CD4-positive, alpha-beta memory T cell (primary cell): ENCODE measurements around the gene CMTM6. TPM values are rescaled to one million over a fixed set of nuclear protein-coding genes. Genes with fewer than 3 reads are reported as not detected.
"Not testable (repeated sequence)": the region's sequence is repeated elsewhere in the genome, so short reads cannot be mapped to it uniquely, and the experiment has no call there.

ENCODE experiments used
- CTCF ChIA-PET: fragments of 350-600 bp; sonication (Branson Sonifier 250); formaldehyde crosslinking; loops from one replicate; lab custom pipeline; 2021; ENCODE audit warnings: inconsistent platforms; ENCODE audit not compliant: partially characterized antibody; lab: Charles Lee
- POLR2A ChIA-PET: fragments of 350-600 bp; sonication (Branson Sonifier 250); formaldehyde crosslinking; loops from one replicate; lab custom pipeline; 2021; ENCODE audit not compliant: partially characterized antibody; lab: Charles Lee
- DNase-seq, 5 donors: peaks; one replicate each; pipeline versions ENCODE4 v3.0.0 to v3.0.0-alpha.2; 2020 to 2022; ENCODE audit warnings: mixed read lengths in 1 of 5
- H3K27ac ChIP-seq: one replicate; pipeline ENCODE4 v1.7.0; 2013; ENCODE audit warnings: low read depth, low read length
- H3K27me3 ChIP-seq: 2 replicates; pipeline ENCODE4 v1.7.0; 2013; ENCODE audit warnings: mild to moderate bottlenecking, low read length, moderate library complexity; ENCODE audit not compliant: insufficient read depth
- H3K36me3 ChIP-seq: 2 replicates; pipeline ENCODE4 v1.7.0; 2013; ENCODE audit warnings: mild to moderate bottlenecking, low read length, moderate library complexity; ENCODE audit not compliant: insufficient read depth
- H3K4me1 ChIP-seq: 2 replicates; pipeline ENCODE4 v1.7.0; 2013; ENCODE audit warnings: mild to moderate bottlenecking, low read length, moderate library complexity; ENCODE audit not compliant: insufficient read depth
- H3K4me3 ChIP-seq, 2 donors: one replicate each; pipeline ENCODE4 v1.7.0; 2013; ENCODE audit warnings: low read length in 2 of 2, mild to moderate bottlenecking in 1 of 2
- H3K9me3 ChIP-seq, 2 donors: one replicate each; pipeline ENCODE4 v1.7.0; 2013; ENCODE audit warnings: low read length in 2 of 2, control low read depth in 1 of 2; ENCODE audit not compliant: control insufficient read depth in 1 of 2
- H3K27ac Mint-ChIP-seq, 7 donors: one replicate each; pipeline ENCODE4 v1.8.0; 2020 to 2021; ENCODE audit warnings: mixed read lengths in 7 of 7, mild to moderate bottlenecking in 6 of 7, inconsistent platforms in 3 of 7, moderate library complexity in 3 of 7
- H3K27me3 Mint-ChIP-seq, 2 donors: one replicate each; pipeline ENCODE4 v1.8.0; 2020 to 2021; ENCODE audit warnings: mixed read lengths in 2 of 2
- H3K36me3 Mint-ChIP-seq, 2 donors: one replicate each; pipeline ENCODE4 v1.8.0; 2020 to 2021; ENCODE audit warnings: mixed read lengths in 2 of 2, inconsistent platforms in 1 of 2, mild to moderate bottlenecking in 1 of 2
- H3K4me1 Mint-ChIP-seq, 4 donors: one replicate each; pipeline ENCODE4 v1.8.0; 2020 to 2021; ENCODE audit warnings: mixed read lengths in 4 of 4, mild to moderate bottlenecking in 1 of 4
- H3K4me3 Mint-ChIP-seq, 8 donors: one replicate each; pipeline ENCODE4 v1.8.0; 2020 to 2021; ENCODE audit warnings: mixed read lengths in 8 of 8, mild to moderate bottlenecking in 7 of 8, moderate library complexity in 6 of 8, inconsistent platforms in 3 of 8
- H3K9me3 Mint-ChIP-seq, 8 donors: one replicate each; pipeline ENCODE4 v1.8.0; 2020 to 2021; ENCODE audit warnings: mixed read lengths in 8 of 8, mild to moderate bottlenecking in 5 of 8, inconsistent platforms in 3 of 8, moderate library complexity in 1 of 8
- intact Hi-C: fragments of 100-400 bp; cut with micrococcal nuclease; formaldehyde crosslinking; loops from one replicate; pipeline ENCODE4 v1.15.1; 2023
- polyA plus RNA-seq, 2 donors: library from polyadenylated mRNA; unstranded; fragments of 300-500 nt; fragmentation: Illumina TruSeq; gene quantifications; one replicate each; pipeline ENCODE4 v1.2.3, GENCODE V29; 2021
- total RNA-seq, 2 experiments: library from RNA; stranded (reverse); gene quantifications; one replicate each; pipeline ENCODE4 v1.2.3, GENCODE V29; 2021

Gene CMTM6
- total and polyA plus RNA-seq, 4 experiments from 2014 or later, result 30.3 to 230 (median 62.2) TPM

DNA sequence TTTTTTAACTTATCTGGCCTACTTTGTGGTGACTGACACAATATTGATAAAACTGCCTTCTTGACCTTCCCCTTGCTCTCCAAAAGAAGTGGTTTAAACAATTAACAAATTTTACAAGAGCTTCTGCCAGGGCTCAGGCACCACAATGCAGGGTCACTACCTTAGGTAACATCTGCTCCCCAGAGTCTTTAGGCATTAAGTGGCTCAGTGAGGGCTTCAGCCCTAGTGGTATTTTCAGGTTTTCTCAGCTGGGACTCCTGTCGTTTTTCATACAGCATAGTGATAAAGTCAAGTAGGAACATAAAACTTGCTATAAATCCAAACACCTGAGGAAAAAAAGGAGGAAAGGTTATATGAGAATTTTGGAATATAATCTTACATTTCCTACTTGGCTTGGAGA is 18.9 kb downstream of the CMTM6 start:
- peaks cover 3% of the 10 kb centered on the region for H3K4me1 ChIP-seq
- ChIA-PET POLR2A (interaction anchor here (1.0 to 1.8 kb wide), 2 partner anchors 10 to 15 kb away, joined by 4 read pairs; no protein-coding TSS in a partner anchor), CTCF (interaction anchor here (0.7 to 2.0 kb wide), 2 partner anchors 16 to 108 kb away, joined by 3 to 9 read pairs; no protein-coding TSS in a partner anchor)
- DNase-seq, result no peak
- H3K36me3 Mint-ChIP-seq, result peaks cover 60 to 78% of the 10 kb centered on the region in 2 donors
- no peak overlapping the region for H3K4me3 ChIP-seq
- H3K4me3 Mint-ChIP-seq, result no peak overlapping the region
- H3K9me3 Mint-ChIP-seq, result no peaks in the 10 kb centered on the region
- no peaks in the 10 kb centered on the region for H3K9me3 ChIP-seq
- intact Hi-C loops, result no loop called here
- H3K27ac ChIP-seq, result no peak overlapping the region
- peaks cover 10% of the 10 kb centered on the region for H3K36me3 ChIP-seq
- H3K27ac Mint-ChIP-seq, result peak overlapping the region in 3 of 7 donors; percentile 13 to 53 (median 30)
- no peaks in the 10 kb centered on the region for H3K27me3 Mint-ChIP-seq
- no peaks in the 10 kb centered on the region for H3K27me3 ChIP-seq
- peaks cover 22 to 39% (median 27%) of the 10 kb centered on the region in 4 donors for H3K4me1 Mint-ChIP-seq

DNA sequence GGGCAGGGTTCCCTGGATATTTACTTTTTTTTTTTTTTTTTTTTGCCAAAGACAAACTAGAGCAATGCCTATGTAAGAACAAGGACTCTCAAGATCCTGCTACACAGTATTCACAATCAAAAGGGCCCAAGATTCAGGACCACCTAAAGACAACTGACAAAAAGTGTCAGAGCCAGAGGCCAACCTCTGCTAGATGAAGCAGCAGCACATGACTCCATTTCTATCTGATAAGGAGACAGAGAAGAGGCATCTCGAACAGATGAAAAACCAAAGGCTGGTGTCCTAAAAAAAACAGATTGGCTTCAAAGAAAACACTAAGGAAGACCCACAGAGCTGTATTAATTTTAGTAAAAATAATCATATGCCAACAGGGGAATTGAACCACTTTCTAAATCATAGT is 20.0 kb downstream of the CMTM6 start:
- no peaks in the 10 kb centered on the region for H3K27me3 ChIP-seq
- intact Hi-C loops, result no loop called here
- Mint-ChIP-seq H3K36me3 (peaks cover 61 to 76% of the 10 kb centered on the region in 2 donors), H3K27me3 (no peaks in the 10 kb centered on the region), H3K9me3 (no peaks in the 10 kb centered on the region), H3K4me1 (peaks cover 26 to 39% (median 28%) of the 10 kb centered on the region in 4 donors), H3K4me3 (no peak overlapping the region), H3K27ac (peak overlapping the region in 3 of 7 donors; percentile 53 to 81 (median 70))
- H3K9me3 ChIP-seq, result no peaks in the 10 kb centered on the region
- no peak overlapping the region for H3K27ac ChIP-seq
- CTCF ChIA-PET, result interaction anchor here (0.9 to 2.0 kb wide), 3 partner anchors 15 to 73 kb away, joined by 3 to 9 read pairs (median 3); no protein-coding TSS in a partner anchor
- POLR2A ChIA-PET, result interaction anchor here (1.0 to 1.8 kb wide), 2 partner anchors 9 to 14 kb away, joined by 4 read pairs; no protein-coding TSS in a partner anchor
- no peak for DNase-seq
- peaks cover 3% of the 10 kb centered on the region for H3K4me1 ChIP-seq
- peaks cover 10% of the 10 kb centered on the region for H3K36me3 ChIP-seq
- H3K4me3 ChIP-seq, result no peak overlapping the region

GRCh38 chr3:32481791-32482631 is 20.6 kb downstream of the CMTM6 start:
- ChIA-PET POLR2A (no interaction called here), CTCF (interaction anchor here (1.1 to 2.0 kb wide), 3 partner anchors 14 to 111 kb away, joined by 3 to 9 read pairs (median 5); no protein-coding TSS in a partner anchor)
- H3K4me1 Mint-ChIP-seq, result peaks cover 26 to 40% (median 29%) of the 10 kb centered on the region in 4 donors
- no peaks in the 10 kb centered on the region for H3K9me3 ChIP-seq
- H3K36me3 ChIP-seq, result peaks cover 10% of the 10 kb centered on the region
- DNase-seq, result no peak
- peak overlapping the region in 5 of 7 donors; percentile 7 to 50 (median 21) for H3K27ac Mint-ChIP-seq
- no peaks in the 10 kb centered on the region for H3K27me3 ChIP-seq
- peak overlapping the region in 1 of 8 donors; percentile 6 for H3K4me3 Mint-ChIP-seq
- no peaks in the 10 kb centered on the region for H3K9me3 Mint-ChIP-seq
- H3K27me3 Mint-ChIP-seq, result no peaks in the 10 kb centered on the region
- H3K4me1 ChIP-seq, result peaks cover 3% of the 10 kb centered on the region
- intact Hi-C loops, result no loop called here
- H3K4me3 ChIP-seq, result no peak overlapping the region
- H3K36me3 Mint-ChIP-seq, result peaks cover 64 to 74% of the 10 kb centered on the region in 2 donors
- H3K27ac ChIP-seq, result no peak overlapping the region

DNA sequence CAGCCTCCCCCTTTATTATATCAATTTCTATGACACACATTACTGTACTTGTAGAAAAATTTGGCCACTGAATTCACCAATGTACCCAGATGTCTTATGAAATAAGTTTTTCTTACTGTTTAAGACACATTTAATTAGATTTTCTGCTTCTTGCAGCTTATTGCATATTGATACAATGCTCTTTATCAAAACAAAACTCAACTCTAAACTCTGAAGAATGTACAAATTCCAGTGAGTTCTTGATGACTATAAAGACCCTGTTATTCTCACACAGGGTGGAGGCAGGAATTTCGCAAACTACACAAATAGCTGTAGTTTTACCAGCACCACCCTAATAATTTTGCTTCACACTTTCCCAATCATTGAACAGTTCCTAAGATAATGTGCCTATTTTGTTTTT is 22.0 kb downstream of the CMTM6 start:
- DNase-seq, result no peak
- no peaks in the 10 kb centered on the region for H3K9me3 Mint-ChIP-seq
- Histone ChIP-seq H3K9me3 (no peaks in the 10 kb centered on the region), H3K27me3 (no peaks in the 10 kb centered on the region), H3K36me3 (no peaks in the 10 kb centered on the region), H3K27ac (no peak overlapping the region), H3K4me1 (peaks cover 3% of the 10 kb centered on the region), H3K4me3 (no peak overlapping the region)
- ChIA-PET CTCF (interaction anchor here (0.8 to 1.5 kb wide), 4 partner anchors 10 to 109 kb away, joined by 3 to 5 read pairs (median 4); no protein-coding TSS in a partner anchor), POLR2A (interaction anchor here (0.7 kb wide), 1 partner anchor 89 kb away, joined by 3 read pairs; the partner anchor contains the start of gene CMTM7)
- peak overlapping the region in 2 of 7 donors; percentile 48 to 80 for H3K27ac Mint-ChIP-seq
- no peaks in the 10 kb centered on the region for H3K27me3 Mint-ChIP-seq
- peaks cover 24 to 38% (median 31%) of the 10 kb centered on the region in 4 donors for H3K4me1 Mint-ChIP-seq
- H3K4me3 Mint-ChIP-seq, result no peak overlapping the region
- H3K36me3 Mint-ChIP-seq, result peaks cover 60 to 63% of the 10 kb centered on the region in 2 donors
- intact Hi-C loops, result no loop called here

- intact Hi-C loops, result no loop called here
- Mint-ChIP-seq H3K27me3 (no peaks in the 10 kb centered on the region), H3K27ac (peak overlapping the region in 2 of 7 donors; percentile 12 to 47), H3K4me1 (peaks cover 20 to 40% (median 31%) of the 10 kb centered on the region in 4 donors), H3K36me3 (peaks cover 40% of the 10 kb centered on the region in 2 donors), H3K9me3 (no peaks in the 10 kb centered on the region), H3K4me3 (no peak overlapping the region)
- no peaks in the 10 kb centered on the region for H3K27me3 ChIP-seq
- H3K27ac ChIP-seq, result no peak overlapping the region
- peaks cover 4% of the 10 kb centered on the region for H3K36me3 ChIP-seq
- peaks cover 17% of the 10 kb centered on the region for H3K4me1 ChIP-seq
- no peaks in the 10 kb centered on the region for H3K9me3 ChIP-seq
- no peak for DNase-seq
- ChIA-PET POLR2A (interaction anchor here (1.2 to 1.6 kb wide), 3 partner anchors 9 to 102 kb away, joined by 4 read pairs; no protein-coding TSS in a partner anchor), CTCF (interaction anchor here (0.6 to 11.9 kb wide), 4 partner anchors 50 to 103 kb away, joined by 4 to 208 read pairs (median 6); partner anchors contain the start of gene CMTM7)
- no peak overlapping the region for H3K4me3 ChIP-seq
Measured at GRCh38 chr3:32474201-32474600, 28.5 kb downstream of the CMTM6 start.

DNA sequence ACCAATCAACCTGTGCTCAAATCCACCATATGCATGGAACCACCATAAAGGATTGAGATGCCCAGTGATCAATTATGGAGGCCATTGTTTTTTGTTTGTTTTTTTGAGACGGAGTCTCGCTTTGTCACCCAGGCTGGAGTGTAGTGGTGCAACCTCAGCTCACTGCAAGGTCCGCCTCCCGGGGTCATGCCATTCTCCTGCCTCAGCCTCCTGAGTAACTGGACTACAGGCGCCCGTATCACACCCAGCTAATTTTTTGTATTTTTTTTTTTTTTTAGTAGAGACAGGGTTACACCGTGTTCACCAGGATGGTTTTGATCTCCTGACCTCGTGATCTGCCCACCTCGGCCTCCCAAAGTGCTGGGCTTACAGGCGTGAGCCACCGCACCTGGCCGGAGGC is 30.5 kb downstream of the CMTM6 start:
- H3K4me3 Mint-ChIP-seq, H3K9me3 ChIP-seq, H3K9me3 Mint-ChIP-seq, H3K4me3 ChIP-seq, H3K27ac ChIP-seq, H3K27me3 Mint-ChIP-seq, POLR2A ChIA-PET, H3K27me3 ChIP-seq, intact Hi-C loops, DNase-seq, H3K36me3 ChIP-seq: not testable (repeated sequence)
- peaks cover 28% of the 10 kb centered on the region for H3K4me1 ChIP-seq
- peaks cover 27 to 37% of the 10 kb centered on the region in 2 donors for H3K36me3 Mint-ChIP-seq
- H3K4me1 Mint-ChIP-seq, result peaks cover 23 to 51% (median 40%) of the 10 kb centered on the region in 4 donors
- CTCF ChIA-PET, result interaction anchor here (7.1 to 11.9 kb wide), 2 partner anchors 77 to 95 kb away, joined by 208 to 221 read pairs; partner anchors contain the start of gene CMTM7
- peak overlapping the region in 2 of 7 donors; percentile 52 to 55 for H3K27ac Mint-ChIP-seq
